Activated T-cell treated with anti-CD3 and anti-CD28 coated beads, Interleukin-2, amount 50 U/mL, for 4 hours (primary cell): ENCODE measurements around the gene ALPI. TPM values are rescaled to one million over a fixed set of nuclear protein-coding genes. Genes with fewer than 3 reads are reported as not detected.
A peak's percentile ranks its signal among the peaks of the same experiment; 100 is the strongest.
"Not testable (repeated sequence)": the region's sequence is repeated elsewhere in the genome, so short reads cannot be mapped to it uniquely, and the experiment has no call there.

ENCODE experiments used
- ATAC-seq, 2 donors: fragments of 200-7000 bp; cut with Tn5 transposase; one replicate each; pipeline ENCODE4 v1.10.0; 2021
- DNase-seq: peaks from one replicate; pipeline ENCODE4 v3.0.0-alpha.2; 2020
- H3K27me3 Mint-ChIP-seq: one replicate; pipeline ENCODE4 v1.8.0; 2021; ENCODE audit warnings: low read depth, mixed read lengths
- H3K36me3 Mint-ChIP-seq: one replicate; pipeline ENCODE4 v1.8.0; 2022; ENCODE audit warnings: mixed read lengths; ENCODE audit not compliant: insufficient read depth
- H3K4me1 Mint-ChIP-seq: one replicate; pipeline ENCODE4 v1.8.0; 2021; ENCODE audit warnings: low read depth, mixed read lengths
- H3K4me3 Mint-ChIP-seq: one replicate; pipeline ENCODE4 v1.8.0; 2021; ENCODE audit warnings: mild to moderate bottlenecking, moderate library complexity, mixed read lengths
- H3K9me3 Mint-ChIP-seq: one replicate; pipeline ENCODE4 v1.8.0; 2021; ENCODE audit warnings: mixed read lengths
- total RNA-seq, 3 donors: library from RNA; stranded (reverse); gene quantifications; one replicate each; pipeline ENCODE4 v1.2.1, GENCODE V29; 2021

ALPI gene
- total RNA-seq, 3 donors from 2014 or later: not detected

- not testable (repeated sequence) for H3K36me3 Mint-ChIP-seq, H3K9me3 Mint-ChIP-seq, H3K27me3 Mint-ChIP-seq, H3K4me3 Mint-ChIP-seq, H3K4me1 Mint-ChIP-seq, ATAC-seq, DNase-seq
Observed at GRCh38 chr2:232443669-232444408, 12.1 kb upstream of the ALPI start.

GRCh38 chr2:232444409-232445148 lies 11.4 kb upstream of the ALPI start:
- H3K27me3 Mint-ChIP-seq: peaks cover 4% of the 10 kb centered on the region
- peak; percentile 60 for DNase-seq
- H3K36me3 Mint-ChIP-seq: no peaks in the 10 kb centered on the region
- no peak overlapping the region for H3K4me3 Mint-ChIP-seq
- peak; percentile 67 to 74 for ATAC-seq
- H3K4me1 Mint-ChIP-seq: no peaks in the 10 kb centered on the region
- no peaks in the 10 kb centered on the region for H3K9me3 Mint-ChIP-seq

- not testable (repeated sequence) for H3K27me3 Mint-ChIP-seq, DNase-seq, H3K36me3 Mint-ChIP-seq, H3K4me1 Mint-ChIP-seq, H3K9me3 Mint-ChIP-seq, ATAC-seq, H3K4me3 Mint-ChIP-seq
Observed at GRCh38 chr2:232445149-232445885, 10.6 kb upstream of the ALPI start.

- not testable (repeated sequence) for H3K9me3 Mint-ChIP-seq, DNase-seq, H3K4me3 Mint-ChIP-seq, H3K36me3 Mint-ChIP-seq, H3K4me1 Mint-ChIP-seq, ATAC-seq, H3K27me3 Mint-ChIP-seq
Observed at GRCh38 chr2:232446266-232446777, 9.6 kb upstream of the ALPI start.

- DNase-seq (no peak), ATAC-seq (no peak)
- Mint-ChIP-seq H3K36me3 (no peaks in the 10 kb centered on the region), H3K27me3 (peaks cover 4% of the 10 kb centered on the region), H3K4me3 (no peak overlapping the region), H3K4me1 (no peaks in the 10 kb centered on the region), H3K9me3 (no peaks in the 10 kb centered on the region)
Observed at GRCh38 chr2:232447091-232447620, 8.8 kb upstream of the ALPI start.

GRCh38 chr2:232447638-232448303 lies 8.2 kb upstream of the ALPI start:
- Mint-ChIP-seq H3K4me3 (no peak overlapping the region), H3K36me3 (no peaks in the 10 kb centered on the region), H3K4me1 (no peaks in the 10 kb centered on the region), H3K27me3 (peaks cover 4% of the 10 kb centered on the region), H3K9me3 (no peaks in the 10 kb centered on the region)
- ATAC-seq: no peak
- no peak for DNase-seq

GRCh38 chr2:232448304-232448690 lies 7.7 kb upstream of the ALPI start:
- H3K4me1 Mint-ChIP-seq: no peaks in the 10 kb centered on the region
- ATAC-seq: no peak
- DNase-seq: no peak

GRCh38 chr2:232449964-232450363 lies 6.0 kb upstream of the ALPI start:
- no peak for ATAC-seq
- no peaks in the 10 kb centered on the region for H3K9me3 Mint-ChIP-seq
- H3K4me1 Mint-ChIP-seq: no peaks in the 10 kb centered on the region
- H3K36me3 Mint-ChIP-seq: no peaks in the 10 kb centered on the region
- H3K27me3 Mint-ChIP-seq: no peaks in the 10 kb centered on the region
- no peak for DNase-seq
- no peak overlapping the region for H3K4me3 Mint-ChIP-seq

More at GRCh38 chr2:232448304-232448690, 7.7 kb upstream of the ALPI start:
- Mint-ChIP-seq H3K4me3 (no peak overlapping the region), H3K9me3 (no peaks in the 10 kb centered on the region), H3K27me3 (peaks cover 4% of the 10 kb centered on the region), H3K36me3 (no peaks in the 10 kb centered on the region)

GRCh38 chr2:232451645-232452044 lies 4.3 kb upstream of the ALPI start:
- DNase-seq, H3K4me1 Mint-ChIP-seq, H3K4me3 Mint-ChIP-seq, H3K9me3 Mint-ChIP-seq, H3K27me3 Mint-ChIP-seq, H3K36me3 Mint-ChIP-seq, ATAC-seq: not testable (repeated sequence)

GRCh38 chr2:232454630-232455029 lies 1.3 kb upstream of the ALPI start:
- Mint-ChIP-seq H3K27me3 (peaks cover 20% of the 10 kb centered on the region), H3K4me1 (no peaks in the 10 kb centered on the region), H3K9me3 (no peaks in the 10 kb centered on the region), H3K4me3 (no peak overlapping the region), H3K36me3 (no peaks in the 10 kb centered on the region)
- no peak for ATAC-seq
- no peak for DNase-seq

GRCh38 chr2:232456296-232457120 lies 555 bp downstream of the ALPI start:
- H3K9me3 Mint-ChIP-seq: no peaks in the 10 kb centered on the region
- H3K27me3 Mint-ChIP-seq: peaks cover 20% of the 10 kb centered on the region
- no peaks in the 10 kb centered on the region for H3K36me3 Mint-ChIP-seq
- no peak overlapping the region for H3K4me3 Mint-ChIP-seq
- no peaks in the 10 kb centered on the region for H3K4me1 Mint-ChIP-seq
- DNase-seq (no peak), ATAC-seq (no peak)

GRCh38 chr2:232457121-232458011 lies 1.4 kb downstream of the ALPI start:
- ATAC-seq (no peak), DNase-seq (no peak)
- H3K9me3 Mint-ChIP-seq: no peaks in the 10 kb centered on the region
- H3K27me3 Mint-ChIP-seq: peaks cover 20% of the 10 kb centered on the region
- no peak overlapping the region for H3K4me3 Mint-ChIP-seq
- no peaks in the 10 kb centered on the region for H3K36me3 Mint-ChIP-seq
- H3K4me1 Mint-ChIP-seq: no peaks in the 10 kb centered on the region
